PC-9 (cell line): ENCODE data around the gene PLOD3. TPM values are rescaled to one million over a fixed set of nuclear protein-coding genes. Genes with fewer than 3 reads are reported as not detected.
A peak's percentile ranks its signal among the peaks of the same experiment; 100 is the strongest.
"Not testable (repeated sequence)": the region's sequence is repeated elsewhere in the genome, so short reads cannot be mapped to it uniquely, and the experiment has no call there.

Experiments used
- BruUV-seq: library from RNA; stranded (reverse); fragments of 400-500 nt; replicated peaks from 2 replicates; lab custom pipeline; 2021; lab: Mats Ljungman, UMichigan
- CTCF ChIA-PET: fragments of 300-600 bp; sonication (Branson Sonifier 250); formaldehyde crosslinking; loops from one replicate; lab custom pipeline; 2022; ENCODE audit warnings: antibody characterized with exemption; lab: Charles Lee
- POLR2A ChIA-PET: fragments of 300-600 bp; sonication (Branson Sonifier 250); formaldehyde crosslinking; loops from one replicate; lab custom pipeline; 2022; ENCODE audit warnings: antibody characterized with exemption; ENCODE audit not compliant: unreplicated experiment; lab: Charles Lee
- DNase-seq, 2 experiments: peaks; one replicate each; pipeline versions ENCODE4 v3.0.0 to v3.0.0-alpha.2; 2015 to 2022; ENCODE audit warnings: mixed read lengths in 1 of 2
- H2AFZ ChIP-seq: fragments of 200-600 bp; sonication (generic); 2 replicates; pipeline ENCODE4 v1.8.1; 2017; ENCODE audit warnings: antibody characterized with exemption
- H3F3A ChIP-seq: fragments of 200-600 bp; sonication (generic); 2 replicates; pipeline ENCODE4 v1.8.1; 2017; ENCODE audit warnings: antibody characterized with exemption, mild to moderate bottlenecking, low read depth; ENCODE audit not compliant: insufficient read depth
- H3K27ac ChIP-seq: fragments of 200-600 bp; sonication (generic); 2 replicates; pipeline ENCODE4 v1.6.1; 2016; ENCODE audit warnings: mixed run types
- H3K27me3 ChIP-seq: fragments of 200-600 bp; sonication (generic); 2 replicates; pipeline ENCODE4 v1.6.1; 2016; ENCODE audit warnings: low read depth, mixed run types; ENCODE audit not compliant: insufficient read depth
- H3K36me3 ChIP-seq: fragments of 200-600 bp; sonication (generic); 2 replicates; pipeline ENCODE4 v1.6.1; 2016; ENCODE audit warnings: low read depth, mixed run types
- H3K4me1 ChIP-seq: fragments of 200-600 bp; sonication (generic); replicated peaks from 2 replicates; pipeline ENCODE4 v1.6.1; 2016; ENCODE audit warnings: mixed run types; ENCODE audit not compliant: insufficient read depth
- H3K4me2 ChIP-seq: fragments of 200-600 bp; sonication (generic); 2 replicates; pipeline ENCODE4 v1.6.1; 2017; ENCODE audit warnings: mixed run types
- H3K4me3 ChIP-seq: fragments of 200-600 bp; sonication (generic); 2 replicates; pipeline ENCODE4 v1.6.1; 2016; ENCODE audit warnings: mixed run types
- H3K79me2 ChIP-seq: fragments of 200-600 bp; sonication (generic); 2 replicates; pipeline ENCODE4 v1.6.1; 2017; ENCODE audit warnings: low read depth, mixed run types
- H3K9me2 ChIP-seq: fragments of 200-600 bp; sonication (generic); 2 replicates; pipeline ENCODE4 v1.8.1; 2017; ENCODE audit warnings: mild to moderate bottlenecking; ENCODE audit not compliant: insufficient read depth
- H3K9me3 ChIP-seq: fragments of 200-600 bp; sonication (generic); 2 replicates; pipeline ENCODE4 v1.8.1; 2016; ENCODE audit warnings: low read depth; ENCODE audit not compliant: insufficient read depth
- H4K20me1 ChIP-seq: fragments of 200-600 bp; sonication (generic); 2 replicates; pipeline ENCODE4 v1.8.1; 2017; ENCODE audit not compliant: insufficient read depth
- CTCF ChIP-seq: fragments of 200-600 bp; sonication (generic); conservative IDR thresholded peaks from 2 replicates; pipeline ENCODE4 v1.6.1; 2017; ENCODE audit warnings: mixed run types, antibody characterized with exemption, mild to moderate bottlenecking, moderate library complexity
- EZH2 ChIP-seq: fragments of 200-600 bp; sonication (generic); IDR thresholded peaks from 2 replicates; pipeline ENCODE4 v1.8.0; 2017; ENCODE audit warnings: antibody characterized with exemption, low read depth
- intact Hi-C: fragments of 100-400 bp; cut with micrococcal nuclease; formaldehyde crosslinking; loops from one replicate; pipeline ENCODE4 v1.10.0; 2022; ENCODE audit not compliant: unreplicated experiment
- total RNA-seq: library from RNA; stranded (reverse); gene quantifications from 2 replicates; pipeline ENCODE4 v1.2.3, GENCODE V29; 2021

PLOD3 gene
- total RNA-seq, 1 experiment from 2014 or later, result 93.2 TPM

GRCh38 chr7:101258243-101258731 is 40.9 kb upstream of the PLOD3 start:
- POLR2A ChIA-PET, result no interaction called here
- H3K79me2 ChIP-seq, result no peaks in the 10 kb centered on the region
- no TSS peak for BruUV-seq
- TF ChIP-seq EZH2 (no peak), CTCF (no peak)
- H3K9me2 ChIP-seq, result no peaks in the 10 kb centered on the region
- no peaks in the 10 kb centered on the region for H4K20me1 ChIP-seq
- H3K27me3 ChIP-seq, result 0 out of 2 replicates have a peak, but pooled peaks cover 3% of the 10 kb centered on the region
- no peaks in the 10 kb centered on the region for H3K9me3 ChIP-seq
- no peak overlapping the region for H3K4me2 ChIP-seq
- no peak overlapping the region for H3K4me3 ChIP-seq
- no peak for DNase-seq
- H3K27ac ChIP-seq, result no peak overlapping the region
- H3K4me1 ChIP-seq, result no peaks in the 10 kb centered on the region
- no peaks in the 10 kb centered on the region for H3F3A ChIP-seq
- intact Hi-C loops, result no loop called here
- CTCF ChIA-PET, result interaction anchor here (0.7 kb wide), 2 partner anchors 278 to 484 kb away, joined by 3 to 5 read pairs; no protein-coding TSS in a partner anchor
- H2AFZ ChIP-seq, result no peak overlapping the region
- no peaks in the 10 kb centered on the region for H3K36me3 ChIP-seq

GRCh38 chr7:101255796-101256195 is 38.4 kb upstream of the PLOD3 start:
- no TSS peak for BruUV-seq
- TF ChIP-seq CTCF (no peak), EZH2 (no peak)
- ChIA-PET POLR2A (no interaction called here), CTCF (no interaction called here)
- H3K27me3 ChIP-seq, result no peaks in the 10 kb centered on the region
- no peaks in the 10 kb centered on the region for H3K36me3 ChIP-seq
- no peak overlapping the region for H3K27ac ChIP-seq
- intact Hi-C loops, result no loop called here
- H3K9me2 ChIP-seq, result no peaks in the 10 kb centered on the region
- no peak overlapping the region for H2AFZ ChIP-seq
- H3K4me1 ChIP-seq, result peaks cover 9% of the 10 kb centered on the region
- H3K79me2 ChIP-seq, result peaks cover 12% of the 10 kb centered on the region
- no peaks in the 10 kb centered on the region for H3K9me3 ChIP-seq
- DNase-seq, result no peak
- H4K20me1 ChIP-seq, result no peaks in the 10 kb centered on the region
- no peaks in the 10 kb centered on the region for H3F3A ChIP-seq
- H3K4me3 ChIP-seq, result no peak overlapping the region
- no peak overlapping the region for H3K4me2 ChIP-seq

GRCh38 chr7:101253199-101253598 is 35.8 kb upstream of the PLOD3 start:
- H2AFZ ChIP-seq, result peak overlapping the region; percentile 88; the same call in 1 of the 2 replicates
- not testable (repeated sequence) for H3K9me3 ChIP-seq, H3K27ac ChIP-seq

More at GRCh38 chr7:101253199-101253598, 35.8 kb upstream of the PLOD3 start:
- H3K27me3 ChIP-seq, H3F3A ChIP-seq, H3K36me3 ChIP-seq, H4K20me1 ChIP-seq, DNase-seq, intact Hi-C loops, POLR2A ChIA-PET, BruUV-seq, H3K9me2 ChIP-seq: not testable (repeated sequence)
- Histone ChIP-seq H3K4me3 (peak overlapping the region; percentile 74; the same call in 1 of the 2 replicates), H3K4me1 (peaks cover 17% of the 10 kb centered on the region), H3K79me2 (peaks cover 35% of the 10 kb centered on the region), H3K4me2 (peak overlapping the region; percentile 80)
- CTCF ChIA-PET, result interaction anchor here (0.6 to 1.9 kb wide), 2 partner anchors 30 to 201 kb away, joined by 5 read pairs; no protein-coding TSS in a partner anchor
